NCI-H187 (cell line): Measurements from ENCODE around the gene ZFHX3.

Source experiments
- DNase-seq, 2 experiments: peaks; one replicate each; lab custom pipeline; 2025; lab: John Stamatoyannopoulos, UW

Gene ZFHX3

GRCh38 chr16:72974142-72974769 is 73.7 kb downstream of the ZFHX3 start:
- DNase-seq, result no peak

- no peak for DNase-seq
Observed at GRCh38 chr16:72972878-72973571, 74.9 kb downstream of the ZFHX3 start.

GRCh38 chr16:72971370-72971769 is 76.6 kb downstream of the ZFHX3 start:
- DNase-seq, result no peak

- no peak for DNase-seq
Observed at GRCh38 chr16:72970656-72971055, 77.3 kb downstream of the ZFHX3 start.

GRCh38 chr16:72969812-72970211 is 78.1 kb downstream of the ZFHX3 start:
- no peak for DNase-seq

DNA sequence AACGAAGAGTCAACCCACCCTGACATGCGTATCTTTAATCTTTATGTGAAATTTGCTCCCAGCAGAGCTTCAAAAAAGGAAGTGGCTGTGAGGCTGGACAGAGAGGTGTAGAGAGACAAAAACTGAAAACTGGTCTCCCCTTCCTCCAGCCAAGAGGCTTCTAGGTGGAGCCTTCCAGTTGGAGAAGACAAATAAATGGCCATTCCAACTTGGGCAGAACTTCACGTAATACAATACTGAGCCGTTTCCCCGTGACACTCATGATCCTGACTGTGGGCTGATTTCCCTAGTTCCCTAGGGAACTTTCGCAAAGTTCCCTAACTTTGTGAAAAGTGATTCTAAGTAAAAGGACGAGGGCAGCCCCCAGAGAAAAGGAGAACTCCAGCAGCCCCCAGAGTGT is 78.8 kb downstream of the ZFHX3 start:
- DNase-seq, result no peak

GRCh38 chr16:72967941-72968340 is 80.0 kb downstream of the ZFHX3 start:
- no peak for DNase-seq

- no peak for DNase-seq
Observed at GRCh38 chr16:72963533-72964315, 84.2 kb downstream of the ZFHX3 start.

- no peak for DNase-seq
Observed at GRCh38 chr16:72962347-72962746, 85.6 kb downstream of the ZFHX3 start.

DNA sequence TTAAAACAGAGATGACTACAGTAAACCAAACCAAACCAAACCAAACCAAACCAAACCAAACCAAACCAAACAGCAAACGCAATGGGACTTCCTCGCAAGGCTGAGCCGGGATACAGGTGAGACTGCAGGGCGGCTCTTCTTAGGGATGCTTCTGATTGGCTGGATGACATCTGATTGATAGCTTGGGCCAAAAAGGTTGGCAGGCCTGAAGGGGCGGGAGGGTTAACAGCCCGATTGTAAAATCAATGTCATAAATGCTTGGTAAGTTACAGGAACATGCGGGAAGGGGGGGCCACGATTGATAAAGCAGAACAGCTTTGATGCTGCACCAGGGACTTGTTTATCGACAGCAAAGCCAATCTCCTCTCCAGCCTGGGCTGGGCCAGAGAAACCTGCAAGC is 86.1 kb downstream of the ZFHX3 start:
- DNase-seq, result no peak

DNA sequence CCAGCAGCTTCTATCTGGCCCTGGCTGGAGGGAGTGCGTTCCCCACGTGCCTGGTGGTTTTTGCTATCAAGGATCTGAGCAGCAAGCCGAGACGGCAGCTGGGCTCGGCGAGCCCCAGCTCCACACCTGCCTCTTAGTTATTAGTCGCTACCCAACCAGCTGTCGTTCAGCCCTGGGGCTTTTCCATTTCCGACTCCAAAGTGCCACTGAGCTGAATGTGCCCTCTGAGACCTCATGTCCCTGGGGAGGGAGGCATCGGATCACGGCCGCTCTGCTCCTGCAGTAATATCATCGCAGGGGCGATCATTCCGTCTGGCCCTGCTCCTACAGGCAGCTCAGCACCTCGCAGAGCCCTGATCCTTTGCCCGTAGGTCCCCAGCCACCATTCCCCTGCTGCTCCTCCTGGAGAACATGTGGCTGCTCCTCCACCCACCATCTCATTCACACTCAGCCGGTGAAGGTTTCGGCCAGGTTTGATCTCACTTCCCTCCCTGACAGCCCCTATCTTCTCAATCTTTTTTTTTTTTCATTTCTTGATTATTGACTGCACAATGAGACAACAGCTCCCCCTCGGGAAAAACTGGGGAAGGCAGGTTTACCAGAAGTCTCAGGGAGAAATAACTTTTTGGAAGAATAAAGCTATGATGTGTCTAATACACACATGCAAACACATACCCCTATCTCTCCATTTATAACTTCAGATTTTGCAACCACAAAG is 86.7 kb downstream of the ZFHX3 start:
- peak; percentile 56 to 58 for DNase-seq

- no peak for DNase-seq
Observed at GRCh38 chr16:72960101-72960500, 87.8 kb downstream of the ZFHX3 start.

- DNase-seq, result no peak
Observed at GRCh38 chr16:72959301-72959996, 88.5 kb downstream of the ZFHX3 start.

DNA sequence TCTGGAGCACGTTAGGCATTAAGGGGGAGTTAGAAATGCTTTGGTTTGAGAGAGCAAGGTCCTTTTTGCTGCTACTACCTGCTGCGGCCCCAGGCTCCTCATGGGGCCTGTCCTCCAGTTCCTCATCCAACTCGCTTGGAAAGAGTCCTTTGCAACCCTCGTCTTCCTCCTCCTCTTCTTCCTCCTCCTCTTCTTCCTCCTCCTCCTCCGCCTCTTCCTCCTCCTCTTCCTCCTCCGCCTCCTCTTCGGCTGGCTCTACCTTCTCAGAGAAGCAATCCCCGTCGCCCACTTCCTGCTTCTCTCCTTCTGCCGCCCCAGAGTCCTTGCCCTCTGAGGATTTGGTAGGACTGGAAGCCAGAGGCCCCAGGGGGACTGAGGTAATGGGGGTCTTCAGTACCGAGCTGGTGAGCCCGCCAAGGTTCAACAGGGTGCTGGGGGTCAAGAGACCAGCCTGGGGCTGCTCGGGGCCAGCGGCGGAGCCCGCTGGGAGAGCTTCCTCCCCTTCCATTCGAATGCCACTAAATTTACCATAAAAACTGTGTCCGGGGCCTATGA is 89.3 kb downstream of the ZFHX3 start:
- no peak for DNase-seq

DNA sequence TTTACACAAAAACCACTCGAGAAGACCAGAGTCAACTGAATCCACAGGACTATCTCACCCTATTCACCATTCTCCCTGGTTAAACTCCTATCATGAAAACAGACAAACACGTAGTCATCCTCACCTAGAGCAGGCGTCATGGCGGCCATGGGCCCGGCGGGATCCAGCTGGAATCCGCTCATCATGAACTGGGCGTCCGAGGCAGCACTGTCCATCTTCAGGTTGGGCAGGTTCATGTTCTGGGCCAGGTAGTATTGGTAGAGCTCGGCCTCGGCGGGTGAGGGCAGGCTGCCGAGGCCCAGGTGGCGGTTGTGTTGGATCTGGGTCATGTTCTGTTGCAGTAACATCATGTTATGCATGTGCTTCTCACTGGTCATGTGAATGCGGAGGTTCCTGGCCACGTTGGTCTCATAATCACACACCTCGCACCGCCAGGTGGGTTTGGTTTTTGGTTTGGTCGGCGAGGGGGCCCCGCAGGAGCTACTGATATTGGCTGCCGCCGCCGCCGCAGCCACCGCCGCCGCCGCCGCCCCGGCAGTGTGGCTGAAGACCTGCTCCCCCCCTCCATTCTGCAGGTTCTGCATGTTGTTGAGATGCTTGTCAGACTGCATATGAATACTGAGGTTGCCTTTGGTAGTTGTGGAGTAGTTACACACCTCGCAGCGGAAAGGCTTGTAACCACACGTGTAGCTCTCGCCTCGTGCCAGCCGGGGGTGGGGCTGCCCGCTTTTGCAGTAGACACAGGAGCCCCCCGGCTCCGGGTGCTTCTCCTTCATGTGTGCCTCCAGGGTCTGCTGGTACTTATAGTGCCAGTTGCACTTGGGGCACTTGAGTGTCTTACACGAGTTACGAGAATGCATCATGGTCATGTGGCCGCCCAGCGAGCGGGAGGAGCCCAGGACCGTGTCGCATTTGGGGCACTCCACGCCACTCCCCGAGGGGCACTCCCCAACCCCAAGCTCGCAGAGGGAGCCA is 90.3 kb downstream of the ZFHX3 start:
- DNase-seq, result no peak

- no peak for DNase-seq
Observed at GRCh38 chr16:72956124-72957064, 91.5 kb downstream of the ZFHX3 start.

DNA sequence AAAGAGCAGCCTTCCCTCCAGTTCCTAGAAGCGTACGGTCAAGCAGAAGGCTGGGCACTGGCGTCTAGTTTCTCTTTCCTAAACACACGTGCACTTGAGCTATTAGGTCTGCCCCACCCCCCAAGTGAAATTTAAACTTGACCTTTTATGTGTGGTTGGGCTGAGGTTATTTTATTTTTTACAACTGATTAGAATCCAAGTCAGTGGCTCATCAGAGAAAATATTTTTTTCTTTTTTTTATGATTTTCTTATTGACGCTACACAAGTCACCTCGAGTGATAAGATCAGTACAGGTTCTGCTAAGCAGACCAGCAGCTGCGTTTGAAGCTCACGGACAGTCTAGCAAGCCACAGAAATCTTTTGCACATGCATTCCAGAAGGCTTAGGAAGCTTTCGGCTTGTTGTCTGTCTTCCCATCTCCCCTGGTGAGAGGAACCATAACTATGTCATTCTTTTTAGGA is 95.1 kb downstream of the ZFHX3 start:
- DNase-seq, result no peak

GRCh38 chr16:72952404-72952803 is 95.5 kb downstream of the ZFHX3 start:
- no peak for DNase-seq

DNA sequence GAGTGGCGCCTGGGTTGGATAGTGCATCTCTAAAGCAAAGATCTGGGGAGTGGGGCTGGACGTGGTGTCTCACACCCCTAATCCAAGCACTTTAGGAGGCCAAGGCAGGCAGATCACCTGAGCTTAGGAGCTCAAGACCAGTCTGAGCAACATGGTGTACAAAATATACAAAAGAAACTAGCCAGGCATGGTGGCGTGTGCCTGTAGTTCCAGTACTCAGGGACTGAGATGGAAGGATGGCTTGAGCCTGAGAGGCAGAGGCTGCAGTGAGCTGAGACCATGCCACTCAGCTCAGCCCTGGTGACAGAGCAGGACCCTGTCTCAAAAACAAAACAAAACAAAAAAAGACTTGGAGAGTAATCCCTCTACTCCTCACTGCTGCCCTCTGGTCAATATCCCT is 96.0 kb downstream of the ZFHX3 start:
- DNase-seq, result no peak
